ENCODE results near the gene THAP6.

The THAP6 gene

DNA sequence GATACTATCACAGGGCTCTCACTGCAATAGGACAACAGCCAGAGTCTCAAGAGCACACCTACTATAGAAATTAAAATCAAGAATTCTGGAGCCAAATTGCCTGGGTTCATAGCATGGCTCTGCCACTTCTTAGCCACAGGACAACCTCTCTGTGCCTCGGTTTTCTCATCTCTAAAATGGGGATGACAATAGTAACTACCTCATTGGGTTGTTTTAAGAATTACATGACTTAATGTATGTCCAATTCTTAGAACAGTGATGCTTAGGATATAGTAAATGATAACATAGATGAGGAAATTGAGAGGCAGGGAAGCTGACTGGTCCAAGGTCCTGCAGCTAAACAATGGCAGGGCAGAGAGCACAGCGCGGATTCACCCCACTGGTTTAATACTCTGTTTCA is 30.6 kb downstream of the THAP6 start:
- no peak for DNase-seq (ENCODE audit: low read depth)
- no peak for TF ChIP-seq CTCF (conservative IDR thresholded peaks at IDR 0.05; ENCODE audit: low read depth, low read length)
- no peak overlapping the region for H3K4me3 ChIP-seq (ENCODE audit: low read depth, low read length)

- no peak overlapping the region for H3K4me3 ChIP-seq (ENCODE audit: low read depth, low read length)
- DNase-seq (ENCODE audit: low read depth) = peak; percentile 22
- TF ChIP-seq CTCF (conservative IDR thresholded peaks at IDR 0.05; ENCODE audit: low read depth, low read length) = no peak
Measured at GRCh38 chr4:75545526-75545925, 31.3 kb downstream of the THAP6 start.

- no peak for TF ChIP-seq CTCF (conservative IDR thresholded peaks at IDR 0.05; ENCODE audit: low read depth, low read length)
- H3K4me3 ChIP-seq (ENCODE audit: low read depth, low read length) = no peak overlapping the region
- peak; percentile 66 for DNase-seq (ENCODE audit: low read depth)
Measured at GRCh38 chr4:75547647-75548387, 33.5 kb downstream of the THAP6 start.

GRCh38 chr4:75549019-75549418 is 34.7 kb downstream of the THAP6 start:
- no peak for TF ChIP-seq CTCF (conservative IDR thresholded peaks at IDR 0.05; ENCODE audit: low read depth, low read length)

GRCh38 chr4:75552452-75552851 is 38.2 kb downstream of the THAP6 start:
- no peak for DNase-seq (ENCODE audit: low read depth)
- no peak for TF ChIP-seq CTCF (conservative IDR thresholded peaks at IDR 0.05; ENCODE audit: low read depth, low read length)
- no peak overlapping the region for H3K4me3 ChIP-seq (ENCODE audit: low read depth, low read length)

More at GRCh38 chr4:75549019-75549418, 34.7 kb downstream of the THAP6 start:
- no peak for DNase-seq (ENCODE audit: low read depth)
- H3K4me3 ChIP-seq (ENCODE audit: low read depth, low read length) = no peak overlapping the region

GRCh38 chr4:75555294-75556164 is 41.3 kb downstream of the THAP6 start, which contains the start of gene ODAPH:
Gene ODAPH, plus strand, starts transcription at chr4:75556066. Its CDS starts 17 bp downstream, at chr4:75556083.
- peak; percentile 31 for TF ChIP-seq CTCF (conservative IDR thresholded peaks at IDR 0.05; ENCODE audit: low read depth, low read length)
- no peak within 1 kb of the TSS for H3K4me3 ChIP-seq (ENCODE audit: low read depth, low read length)
- DNase-seq (ENCODE audit: low read depth) = peak; percentile 71
